Muscle layer of colon (tissue), 2 donors: ENCODE data around the gene DPP4.

ENCODE experiments used
- H3K27ac ChIP-seq: one replicate; pipeline ENCODE4 v1.7.0; 2013; ENCODE audit warnings: low read depth, mild to moderate bottlenecking, low read length, moderate library complexity
- H3K27me3 ChIP-seq, 2 donors: one replicate each; pipeline ENCODE4 v1.7.0; 2013; ENCODE audit warnings: low read length in 2 of 2, mild to moderate bottlenecking in 2 of 2; ENCODE audit not compliant: insufficient read depth in 2 of 2, control insufficient read depth in 1 of 2
- H3K36me3 ChIP-seq: one replicate; pipeline ENCODE4 v1.7.0; 2013; ENCODE audit warnings: mild to moderate bottlenecking, low read length; ENCODE audit not compliant: insufficient read depth
- H3K4me1 ChIP-seq: one replicate; pipeline ENCODE4 v1.7.0; 2013; ENCODE audit warnings: mild to moderate bottlenecking, low read length; ENCODE audit not compliant: insufficient read depth
- H3K4me3 ChIP-seq, 2 donors: one replicate each; pipeline ENCODE4 v1.7.0; 2013; ENCODE audit warnings: low read length in 2 of 2, low read depth in 1 of 2, mild to moderate bottlenecking in 1 of 2, moderate library complexity in 1 of 2
- H3K9ac ChIP-seq: one replicate; pipeline ENCODE4 v1.7.0; 2013; ENCODE audit warnings: low read length
- H3K9me3 ChIP-seq: one replicate; pipeline ENCODE4 v1.7.0; 2013; ENCODE audit warnings: mild to moderate bottlenecking, low read length
- donor health status: abdominal sarcoma.
- donor health status: Adenocarcinoma of cecum.

DPP4 gene

DNA sequence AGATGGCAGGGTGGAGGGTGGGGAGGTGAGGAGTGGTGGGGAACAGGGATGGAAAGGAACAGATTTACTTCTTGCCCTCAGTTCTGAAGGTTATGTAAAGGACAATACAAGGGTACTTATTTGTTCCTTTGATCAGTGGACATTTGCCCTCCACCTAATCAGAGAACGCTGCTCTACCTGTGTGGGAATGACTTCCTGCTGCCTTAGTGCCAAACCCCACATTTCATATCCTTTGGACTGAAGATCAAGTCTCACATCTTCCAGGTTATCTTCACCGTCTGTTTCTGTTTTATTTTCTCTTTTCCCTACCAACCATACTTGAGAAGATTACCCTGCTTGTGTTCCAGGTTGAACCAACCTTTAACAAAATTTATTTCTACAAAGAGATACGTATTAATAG is 8.7 kb upstream of the DPP4 start:
- Histone ChIP-seq H3K36me3 (no peaks in the 10 kb centered on the region), H3K4me1 (peaks cover 5% of the 10 kb centered on the region), H3K4me3 (no peak overlapping the region), H3K27me3 (no peaks in the 10 kb centered on the region), H3K9me3 (peaks cover 3% of the 10 kb centered on the region), H3K9ac (no peak overlapping the region), H3K27ac (no peak overlapping the region)

DNA sequence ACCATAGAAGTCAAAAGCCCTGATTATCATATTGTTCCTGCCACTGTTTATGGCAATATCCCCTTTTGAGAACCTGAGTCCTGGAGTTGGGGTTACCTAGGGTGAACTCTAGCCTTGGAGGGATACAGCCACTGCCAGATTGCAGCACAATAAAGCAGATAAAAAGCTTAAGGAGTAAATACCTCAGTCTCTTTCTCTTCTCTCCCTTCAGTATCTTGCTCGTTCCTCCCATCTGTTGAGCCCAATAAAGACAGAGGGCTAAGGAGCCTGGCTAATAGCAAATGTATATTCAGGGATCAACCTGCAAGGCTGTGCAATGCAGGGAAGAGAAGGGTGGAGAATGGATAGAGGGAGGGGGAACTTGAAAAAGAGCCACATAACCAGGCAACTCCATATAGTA is 8.0 kb upstream of the DPP4 start:
- Histone ChIP-seq H3K4me1 (peaks cover 5% of the 10 kb centered on the region), H3K9me3 (peaks cover 3% of the 10 kb centered on the region), H3K9ac (no peak overlapping the region), H3K27ac (no peak overlapping the region), H3K36me3 (no peaks in the 10 kb centered on the region), H3K27me3 (no peaks in the 10 kb centered on the region), H3K4me3 (no peak overlapping the region)

DNA sequence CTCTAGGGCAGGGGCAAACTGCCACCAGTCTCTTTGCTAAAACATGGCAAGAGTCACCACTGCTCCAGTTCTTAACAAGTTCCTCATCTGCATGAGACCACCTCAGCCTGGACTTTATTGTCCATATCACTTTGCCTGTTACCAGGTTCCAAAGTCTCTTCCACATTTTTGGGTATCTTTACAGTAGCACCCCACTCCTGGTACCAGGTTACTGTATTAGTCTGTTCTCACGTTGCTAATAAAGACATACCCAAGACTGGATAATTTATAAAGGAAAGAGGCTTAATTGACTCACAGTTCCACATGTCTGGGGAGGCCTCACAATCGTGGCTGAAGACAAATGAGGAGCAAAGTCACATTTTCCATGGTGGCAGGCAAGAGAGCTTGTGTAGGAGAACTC is 5.5 kb upstream of the DPP4 start:
- Histone ChIP-seq H3K4me3 (no peak overlapping the region), H3K36me3 (no peaks in the 10 kb centered on the region), H3K9ac (no peak overlapping the region), H3K9me3 (peaks cover 3% of the 10 kb centered on the region), H3K27me3 (no peaks in the 10 kb centered on the region), H3K27ac (no peak overlapping the region), H3K4me1 (peaks cover 10% of the 10 kb centered on the region)

DNA sequence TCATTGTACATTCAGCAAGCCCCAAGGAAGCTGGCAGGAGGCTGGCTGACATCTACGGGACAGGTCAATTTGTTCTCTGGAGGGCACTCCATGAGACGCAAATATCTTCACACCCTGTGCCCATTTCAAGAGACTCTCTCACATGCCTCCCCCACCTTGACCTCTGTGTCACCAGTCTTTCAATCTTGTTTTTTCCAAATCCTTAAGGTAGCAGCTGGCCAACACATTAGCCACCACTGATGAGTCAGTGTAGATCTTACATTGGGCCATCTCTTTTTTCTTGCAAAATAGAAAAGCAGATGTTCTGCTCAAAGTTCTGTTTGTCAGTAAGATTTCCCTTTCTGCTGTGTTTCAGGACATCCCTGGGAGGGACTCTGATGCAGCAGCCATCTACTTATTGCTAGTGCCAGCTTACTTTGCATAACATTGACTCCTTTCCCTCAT is 1.7 kb upstream of the DPP4 start:
- Histone ChIP-seq H3K4me1 (peaks cover 23% of the 10 kb centered on the region), H3K9ac (no peak overlapping the region), H3K36me3 (no peaks in the 10 kb centered on the region), H3K9me3 (peaks cover 3% of the 10 kb centered on the region), H3K27me3 (no peaks in the 10 kb centered on the region), H3K4me3 (no peak overlapping the region), H3K27ac (no peak overlapping the region)

DNA sequence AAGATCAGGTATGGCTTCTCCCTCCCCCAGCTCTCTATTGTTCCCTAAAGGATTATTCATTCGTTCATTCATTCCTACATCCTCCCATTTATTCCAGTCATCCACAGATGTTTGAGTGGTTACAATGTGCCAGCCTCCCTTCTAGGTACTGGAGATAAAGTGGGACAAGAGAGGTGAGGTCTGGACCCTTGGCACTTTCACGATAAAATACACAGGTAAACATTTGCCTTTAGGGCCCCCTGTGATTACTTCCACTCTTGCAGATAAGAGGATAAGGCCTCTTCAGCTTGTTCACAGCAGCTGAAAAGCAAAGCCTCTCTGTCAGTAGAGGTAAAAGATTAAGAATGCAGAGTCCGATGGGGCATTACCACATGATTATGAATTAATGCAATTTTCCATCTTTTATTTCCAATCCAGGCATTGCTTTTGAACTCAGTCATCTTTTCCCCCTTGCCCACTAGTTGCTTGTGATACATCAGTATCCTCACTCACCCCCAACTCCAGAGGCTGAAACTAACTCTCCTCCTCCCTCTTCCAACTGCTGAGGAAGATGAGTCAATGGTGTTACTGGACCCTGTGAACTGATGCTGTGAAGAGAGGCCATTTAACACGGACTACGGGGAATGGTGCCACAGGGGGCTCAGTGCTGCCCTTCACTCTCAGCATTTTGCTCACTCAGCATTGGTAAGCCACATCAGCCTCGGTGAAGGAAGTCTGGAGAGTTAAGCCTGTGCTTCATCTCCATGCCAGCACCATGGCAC is 1.1 kb upstream of the DPP4 start:
- H3K9ac ChIP-seq: no peak overlapping the region

DNA sequence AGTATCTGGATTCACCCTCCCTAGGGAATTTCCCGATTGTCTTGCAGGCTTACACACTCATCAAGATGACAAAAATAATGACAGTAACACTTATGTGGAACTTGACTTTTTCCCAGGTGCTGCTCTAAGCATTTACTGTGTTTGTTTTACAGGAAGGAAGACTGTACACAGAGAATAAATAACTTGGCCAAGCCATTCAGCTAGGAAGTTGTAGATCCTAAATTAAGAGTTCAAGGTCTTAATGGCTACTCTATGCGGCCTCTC is 549 bp upstream of the DPP4 start:
- no peaks in the 10 kb centered on the region for H3K36me3 ChIP-seq
- no peaks in the 10 kb centered on the region for H3K27me3 ChIP-seq
- peaks cover 3% of the 10 kb centered on the region for H3K9me3 ChIP-seq
- H3K27ac ChIP-seq: peak overlapping the region; percentile 68
- peak overlapping the region; percentile 81 to 87 for H3K4me3 ChIP-seq
- H3K9ac ChIP-seq: no peak overlapping the region
- H3K4me1 ChIP-seq: peaks cover 30% of the 10 kb centered on the region

More for the DNA sequence above, 1.1 kb upstream of the DPP4 start:
- peaks cover 3% of the 10 kb centered on the region for H3K9me3 ChIP-seq
- H3K4me1 ChIP-seq: peaks cover 29% of the 10 kb centered on the region
- no peaks in the 10 kb centered on the region for H3K27me3 ChIP-seq
- no peaks in the 10 kb centered on the region for H3K36me3 ChIP-seq
- no peak overlapping the region for H3K27ac ChIP-seq
- peak overlapping the region in 1 of 2 donors; percentile 87 for H3K4me3 ChIP-seq

DNA sequence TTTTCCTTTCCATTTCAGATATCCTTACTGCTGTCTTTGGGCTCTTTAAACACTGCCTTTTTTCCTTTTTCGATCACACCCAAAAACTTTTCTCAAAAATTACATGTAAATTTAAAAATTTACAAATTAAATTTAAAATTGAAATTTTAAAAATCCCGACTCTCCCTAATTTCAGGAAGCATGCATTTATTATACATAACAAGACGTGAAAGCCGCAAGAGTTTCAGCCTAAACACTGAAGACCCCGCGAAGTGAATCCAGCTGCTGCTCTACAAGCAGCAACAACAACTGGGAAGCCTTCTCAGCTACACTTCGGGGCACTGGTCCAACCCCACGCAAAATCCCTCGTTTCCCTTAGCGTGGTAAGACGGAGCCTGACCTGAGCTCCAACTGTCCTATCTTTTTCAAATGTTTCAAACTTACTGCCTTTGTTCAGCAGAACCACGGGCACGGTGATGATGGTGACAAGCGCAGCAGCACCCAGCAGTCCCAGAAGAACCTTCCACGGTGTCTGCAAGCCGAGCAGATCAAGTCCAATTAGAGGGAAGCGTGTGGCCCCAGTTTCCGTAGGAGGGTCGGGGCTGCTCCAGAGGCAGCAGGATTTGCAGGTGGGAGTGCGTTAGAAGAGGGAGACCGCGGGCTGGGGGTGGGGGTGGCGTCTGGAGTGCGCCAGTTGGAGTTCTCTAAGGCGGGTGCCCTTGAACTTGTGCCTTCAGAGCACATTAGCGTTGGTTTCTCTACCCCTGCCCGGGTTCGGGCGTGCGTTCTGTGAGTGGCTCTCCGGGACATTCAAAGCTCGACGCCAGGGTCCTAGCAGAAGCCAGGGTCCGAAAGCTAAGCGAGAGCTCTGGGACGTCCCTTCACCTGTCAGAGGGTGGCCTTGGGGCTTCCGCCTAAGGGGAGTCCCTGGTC is 783 bp downstream of the DPP4 start:
- Histone ChIP-seq H3K27me3 (no peaks in the 10 kb centered on the region), H3K4me1 (peaks cover 38% of the 10 kb centered on the region), H3K27ac (peak overlapping the region; percentile 68), H3K9me3 (no peaks in the 10 kb centered on the region), H3K36me3 (no peaks in the 10 kb centered on the region), H3K9ac (peak overlapping the region; percentile 56), H3K4me3 (peak overlapping the region; percentile 81 to 87)

DNA sequence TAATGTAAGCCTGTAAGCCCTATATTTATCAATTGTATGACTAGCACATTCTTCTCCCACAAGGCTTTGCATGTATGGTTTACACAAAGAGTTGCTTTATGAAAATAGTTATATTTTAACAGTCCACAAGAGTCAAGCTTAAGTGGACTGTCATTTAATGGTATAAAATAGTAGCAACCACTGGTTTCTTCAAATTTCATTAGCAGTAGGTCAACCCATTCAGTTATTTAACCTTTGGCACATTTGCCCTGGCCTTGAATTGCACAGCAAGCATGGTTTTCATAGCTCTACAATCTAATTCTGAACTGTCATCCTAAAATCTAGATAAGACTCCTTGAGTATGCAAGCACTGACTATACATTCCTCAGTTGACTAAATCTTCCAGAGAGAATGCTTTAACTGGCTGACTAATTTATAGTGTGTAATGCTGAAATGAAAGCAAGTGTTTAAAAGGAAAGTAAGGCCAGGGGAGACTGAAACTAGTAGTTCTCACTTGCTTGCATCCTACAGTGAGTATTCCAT is 1.8 kb downstream of the DPP4 start:
- no peaks in the 10 kb centered on the region for H3K9me3 ChIP-seq
- H3K4me3 ChIP-seq: peak overlapping the region in 1 of 2 donors; percentile 30
- peaks cover 38% of the 10 kb centered on the region for H3K4me1 ChIP-seq
- no peaks in the 10 kb centered on the region for H3K36me3 ChIP-seq
- peak overlapping the region; percentile 68 for H3K27ac ChIP-seq
- H3K27me3 ChIP-seq: no peaks in the 10 kb centered on the region
- no peak overlapping the region for H3K9ac ChIP-seq

DNA sequence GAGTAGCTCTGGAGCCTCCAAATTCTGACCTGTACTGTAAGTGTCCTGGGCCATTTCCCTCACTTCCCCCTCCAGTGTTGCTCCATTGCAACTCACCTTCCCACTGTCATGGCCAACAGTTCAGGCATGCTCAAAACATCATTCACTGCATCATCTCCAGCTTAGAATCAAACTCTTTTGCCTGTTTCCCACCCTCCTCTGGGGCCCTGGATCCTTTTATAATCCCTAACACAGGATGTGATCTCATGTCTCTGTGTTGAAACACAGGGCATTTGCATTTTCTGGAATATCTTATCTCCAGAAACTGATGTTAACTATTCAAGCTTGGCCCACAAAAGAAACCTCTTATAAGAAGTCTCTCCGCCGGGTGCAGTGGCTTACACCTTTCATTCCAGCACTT is 3.0 kb downstream of the DPP4 start:
- Histone ChIP-seq H3K27me3 (no peaks in the 10 kb centered on the region), H3K9me3 (no peaks in the 10 kb centered on the region), H3K9ac (no peak overlapping the region), H3K27ac (peak overlapping the region; percentile 22), H3K36me3 (no peaks in the 10 kb centered on the region), H3K4me1 (peaks cover 38% of the 10 kb centered on the region), H3K4me3 (peak overlapping the region in 1 of 2 donors; percentile 3)

DNA sequence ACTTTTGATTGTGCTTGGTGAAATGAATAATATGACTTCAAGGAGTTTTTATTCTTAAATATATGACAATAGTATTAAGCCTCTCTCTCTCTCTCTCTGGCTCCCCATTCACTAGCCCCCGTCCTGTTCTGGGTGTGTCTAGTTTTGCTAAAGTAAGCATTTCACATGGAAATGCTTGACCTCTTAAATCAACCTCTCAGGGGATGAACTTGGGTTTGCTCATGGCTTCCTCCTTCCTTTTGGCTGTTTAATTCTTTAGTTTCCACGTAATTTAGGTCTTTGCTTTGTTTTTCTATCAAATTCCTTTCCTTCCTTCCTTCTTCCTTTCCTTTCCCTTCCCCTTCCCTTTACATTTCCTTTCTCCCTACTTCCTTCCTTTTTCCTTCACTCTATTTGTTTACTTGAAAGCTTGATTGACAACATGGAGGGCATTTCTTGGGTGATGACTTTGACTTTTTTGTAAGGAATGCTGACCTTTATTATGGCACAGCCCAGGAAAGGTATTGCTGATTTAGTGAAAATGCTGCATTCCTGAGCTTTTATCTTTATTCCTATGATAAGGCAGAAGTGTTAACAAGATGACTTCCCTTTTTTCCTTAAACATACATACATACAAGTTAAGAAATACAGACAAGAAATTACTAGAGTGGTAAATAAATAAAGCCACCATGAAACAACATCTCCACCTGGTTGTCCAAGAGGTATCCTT is 3.6 kb downstream of the DPP4 start:
- no peaks in the 10 kb centered on the region for H3K9me3 ChIP-seq
- H3K4me1 ChIP-seq: peaks cover 38% of the 10 kb centered on the region
- peak overlapping the region; percentile 56 for H3K27ac ChIP-seq
- no peak overlapping the region for H3K9ac ChIP-seq
- H3K36me3 ChIP-seq: no peaks in the 10 kb centered on the region
- H3K4me3 ChIP-seq: no peak overlapping the region
- no peaks in the 10 kb centered on the region for H3K27me3 ChIP-seq

DNA sequence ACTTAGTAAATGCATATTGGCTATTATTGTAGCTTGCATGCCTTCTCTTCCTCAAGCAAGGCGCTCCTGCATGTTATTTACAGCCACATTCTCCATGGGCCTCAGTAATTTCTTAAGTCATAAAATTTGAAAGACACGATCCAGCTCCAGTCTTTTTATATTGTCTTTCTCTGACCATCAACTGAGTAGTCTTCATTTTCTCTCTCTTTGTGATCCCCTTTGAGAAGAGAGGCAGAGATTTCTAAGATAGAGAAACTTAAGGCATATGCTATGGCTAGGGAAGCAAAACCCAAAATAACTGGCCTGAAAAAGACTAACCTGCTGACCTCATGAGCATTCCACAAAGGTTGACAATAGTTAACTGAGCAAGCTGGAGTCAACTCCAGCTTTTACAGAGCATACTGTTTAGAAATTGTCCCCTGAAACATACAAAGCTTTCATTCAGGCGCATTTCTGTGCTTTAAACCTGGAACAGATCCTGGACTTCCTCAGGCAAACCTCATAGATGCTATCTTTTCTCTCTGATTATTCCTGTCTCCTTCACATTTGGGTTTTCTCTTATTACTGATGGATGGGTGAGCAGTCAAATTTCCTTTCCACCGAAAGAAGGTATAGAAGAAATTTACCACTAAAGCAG is 4.6 kb downstream of the DPP4 start:
- H3K27ac ChIP-seq: peak overlapping the region; percentile 72
- H3K4me1 ChIP-seq: peaks cover 33% of the 10 kb centered on the region
- peak overlapping the region in 1 of 2 donors; percentile 39 for H3K4me3 ChIP-seq
- H3K9ac ChIP-seq: no peak overlapping the region
- no peaks in the 10 kb centered on the region for H3K36me3 ChIP-seq
- no peaks in the 10 kb centered on the region for H3K9me3 ChIP-seq
- H3K27me3 ChIP-seq: no peaks in the 10 kb centered on the region
